GM18511 (cell line): ENCODE data around the gene MMP23B.
"Not testable (repeated sequence)": the region's sequence is repeated elsewhere in the genome, so short reads cannot be mapped to it uniquely, and the experiment has no call there.

ENCODE experiments used
- ATAC-seq: cut with Tn5 transposase; IDR thresholded peaks from one replicate; pipeline ENCODE4 v1.9.1; 2021; ENCODE audit warnings: mild to moderate bottlenecking, moderate library complexity; ENCODE audit not compliant: unreplicated experiment

The MMP23B gene

DNA sequence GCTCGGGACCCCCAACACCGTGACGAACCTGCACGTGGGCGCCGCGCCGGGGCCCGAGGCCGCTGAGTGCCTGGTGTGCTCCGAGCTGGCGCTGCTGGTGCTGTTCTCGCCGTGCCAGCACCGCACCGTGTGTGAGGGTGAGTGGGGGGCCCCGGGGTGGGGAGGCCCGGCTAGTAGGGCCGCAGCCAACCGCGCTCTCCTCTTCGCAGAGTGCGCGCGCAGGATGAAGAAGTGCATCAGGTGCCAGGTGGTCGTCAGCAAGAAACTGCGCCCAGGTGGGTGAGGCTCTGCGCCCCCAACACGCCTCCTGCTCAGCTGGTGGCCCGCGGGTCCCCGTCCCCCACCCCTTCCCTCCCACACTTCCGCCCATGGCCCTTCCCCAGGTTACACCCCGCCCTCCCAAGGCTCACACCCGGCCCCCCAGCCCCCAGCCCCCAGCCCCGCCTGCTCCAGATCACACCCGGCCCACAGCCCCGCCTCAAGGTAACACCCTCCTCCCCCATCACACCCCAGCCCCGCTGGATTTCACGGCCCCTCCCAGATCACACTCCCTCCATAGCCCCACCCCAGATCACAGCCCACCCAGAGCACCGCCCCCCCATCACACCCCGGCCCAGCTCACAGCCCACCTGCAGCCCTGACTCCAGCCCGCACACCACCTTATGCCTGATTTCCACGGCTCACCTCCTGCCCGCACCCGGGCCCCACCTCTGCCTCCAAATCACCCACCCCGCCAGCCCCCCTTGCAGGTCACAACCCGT, 2.4 kb upstream of the MMP23B start:
- ATAC-seq: no peak

GRCh38 chr1:1630191-1630964, 1.6 kb upstream of the MMP23B start:
- ATAC-seq: peak; percentile 66

GRCh38 chr1:1630965-1631781, 800 bp upstream of the MMP23B start:
- ATAC-seq: no peak

GRCh38 chr1:1633409-1633808, 1.4 kb downstream of the MMP23B start:
- ATAC-seq: not testable (repeated sequence)

DNA sequence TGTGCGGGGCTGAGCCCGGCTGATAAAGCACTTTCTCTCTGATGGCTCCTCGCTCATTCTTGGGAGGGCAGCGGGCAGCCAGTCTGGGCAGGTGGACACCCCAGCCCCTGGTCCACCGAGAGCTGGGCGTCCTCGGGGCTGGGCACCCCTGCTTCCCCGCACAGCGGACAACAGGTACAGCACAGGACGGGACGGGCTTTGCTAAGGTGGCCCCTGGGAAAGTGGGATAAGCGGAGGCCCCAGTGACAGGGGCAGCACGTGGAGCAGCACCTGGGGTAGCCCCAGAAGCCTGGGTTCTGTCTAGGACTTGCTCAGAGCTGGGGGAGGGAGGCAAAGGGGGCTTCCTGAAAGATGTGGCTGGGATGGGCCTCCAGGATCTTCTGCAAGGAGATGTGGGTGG, 2.6 kb downstream of the MMP23B start:
- not testable (repeated sequence) for ATAC-seq

- ATAC-seq: not testable (repeated sequence)
Measured at GRCh38 chr1:1636621-1637478, 4.9 kb downstream of the MMP23B start.

- ATAC-seq: not testable (repeated sequence)
Measured at GRCh38 chr1:1637479-1637875, 5.5 kb downstream of the MMP23B start.

GRCh38 chr1:1638528-1638927, 6.6 kb downstream of the MMP23B start:
- not testable (repeated sequence) for ATAC-seq

GRCh38 chr1:1639368-1639767, 7.4 kb downstream of the MMP23B start:
- not testable (repeated sequence) for ATAC-seq

DNA sequence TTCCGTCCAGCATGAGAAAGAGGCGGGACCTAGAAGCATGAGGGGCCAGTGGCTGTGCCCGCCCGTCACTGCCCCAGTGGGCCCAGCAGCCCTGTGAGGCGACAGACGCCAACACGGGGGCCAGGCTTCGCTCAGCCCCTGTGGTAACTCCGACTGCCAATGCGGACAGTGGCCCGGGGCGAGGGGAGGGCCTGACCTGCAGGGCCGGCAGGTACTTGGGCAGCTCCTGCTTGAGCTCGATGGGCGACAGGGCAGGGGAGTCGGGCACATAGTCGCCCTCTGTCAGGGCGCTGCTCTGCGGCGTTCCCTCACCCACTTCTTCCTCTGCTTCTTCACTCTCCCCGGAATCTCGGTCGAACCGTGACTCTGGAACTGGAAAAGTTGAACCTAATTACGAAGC, 8.1 kb downstream of the MMP23B start:
- ATAC-seq: not testable (repeated sequence)

- not testable (repeated sequence) for ATAC-seq
Measured at GRCh38 chr1:1640711-1641461, 8.9 kb downstream of the MMP23B start.

DNA sequence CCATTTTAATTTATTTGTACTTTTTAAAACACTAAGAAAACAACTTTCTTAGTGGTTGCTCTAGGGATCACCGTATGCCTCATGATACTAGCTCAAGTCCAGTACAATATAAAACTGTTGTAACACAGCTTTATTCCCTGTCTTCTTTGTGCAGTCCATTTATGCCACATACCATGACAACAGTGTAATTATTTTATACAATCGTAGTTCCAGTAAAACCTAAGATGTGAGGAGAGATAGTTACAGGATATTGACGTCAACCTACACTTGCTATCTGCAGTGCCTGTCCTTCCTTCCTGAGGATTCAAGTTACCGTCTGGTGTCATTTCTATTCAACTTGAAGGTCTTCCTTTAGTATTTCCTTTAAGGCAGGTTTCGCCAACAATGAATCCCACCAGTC, 14.4 kb downstream of the MMP23B start:
- not testable (repeated sequence) for ATAC-seq

DNA sequence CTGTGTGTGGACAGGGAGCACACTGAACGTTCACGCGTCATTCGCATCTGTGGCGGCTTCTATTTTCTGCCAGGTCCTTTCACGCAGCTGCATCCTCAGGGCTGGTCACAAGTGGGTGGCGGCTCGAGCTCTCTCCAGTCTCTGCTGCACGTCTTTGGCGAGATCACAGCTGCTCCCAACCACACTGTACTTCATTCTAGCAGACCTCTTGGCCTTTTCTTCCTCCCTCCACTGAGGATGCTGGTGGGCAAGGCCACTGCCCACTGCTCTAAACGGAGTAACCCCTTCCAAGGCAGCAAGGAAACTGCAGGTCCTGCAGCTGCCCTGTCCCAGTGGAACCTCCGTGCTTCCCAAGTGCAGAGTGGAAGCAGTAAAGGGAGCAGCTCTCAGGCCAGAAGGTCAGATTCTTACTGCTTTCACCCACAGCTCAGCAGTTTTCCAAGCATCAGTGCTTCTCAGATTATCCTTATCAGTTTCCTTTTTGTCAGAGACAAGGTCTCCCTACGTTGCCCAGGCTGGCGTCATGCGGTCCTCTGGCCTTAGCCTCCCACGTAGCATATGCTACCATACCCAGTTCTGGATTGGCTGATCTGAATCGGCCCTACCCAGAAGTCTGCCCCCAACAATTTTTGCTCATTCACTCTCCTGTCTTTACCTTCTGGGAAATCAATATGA, 15.7 kb downstream of the MMP23B start:
- not testable (repeated sequence) for ATAC-seq

GRCh38 chr1:1648265-1648664, 16.3 kb downstream of the MMP23B start:
- not testable (repeated sequence) for ATAC-seq

DNA sequence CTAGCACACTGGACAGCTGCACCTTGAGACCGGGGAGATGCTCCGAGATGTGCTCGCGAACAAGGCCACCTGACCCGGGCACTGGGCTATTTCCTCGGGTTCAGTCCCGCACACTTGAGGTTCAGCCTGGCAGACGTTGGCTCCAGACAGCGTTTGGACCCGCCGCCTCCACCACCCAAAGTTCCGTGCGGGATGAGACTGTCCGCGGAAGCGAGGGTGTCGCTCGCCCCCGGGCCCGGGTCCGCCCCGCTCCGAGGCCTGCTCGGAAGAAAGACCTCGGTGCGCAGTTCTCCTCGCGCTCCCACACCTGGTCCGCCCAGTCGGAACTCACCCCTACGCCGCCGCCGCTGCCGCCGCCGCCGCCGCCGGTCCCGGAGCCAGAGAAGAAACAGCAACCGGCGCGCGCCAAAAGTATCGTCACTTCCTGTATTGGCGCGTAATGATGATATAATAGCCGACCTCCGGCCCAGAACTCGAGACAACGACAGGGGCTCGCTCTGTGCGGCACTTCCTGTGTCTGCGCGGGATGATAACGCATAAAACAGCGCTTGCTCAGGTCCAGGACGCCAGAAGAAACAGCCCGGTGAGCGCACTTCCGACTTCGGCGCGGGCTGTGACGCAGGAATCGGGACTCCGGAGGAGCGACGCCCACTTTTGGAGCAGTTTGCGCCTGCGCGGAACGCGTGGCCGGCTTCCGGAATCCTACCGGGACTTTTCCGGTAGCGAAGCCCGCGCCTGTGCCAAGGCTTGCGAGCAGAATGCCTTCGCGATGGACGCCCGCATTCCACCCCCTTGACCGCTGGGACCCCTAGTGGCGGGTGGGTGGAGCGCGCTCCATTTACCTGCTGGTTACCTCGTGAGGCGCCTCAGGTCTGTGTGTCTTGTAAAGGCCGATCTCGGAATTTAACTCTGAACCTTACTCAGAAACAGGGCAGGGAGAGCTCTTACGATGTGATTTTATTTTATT, 26.9 kb downstream of the MMP23B start, which contains the start of gene CDK11B:
Gene CDK11B (minus strand): TSS at position 422 of the 967 bp plus-strand sequence. CDS start 1,519 bp downstream, outside the sequence.
- peak; percentile 91 for ATAC-seq

DNA sequence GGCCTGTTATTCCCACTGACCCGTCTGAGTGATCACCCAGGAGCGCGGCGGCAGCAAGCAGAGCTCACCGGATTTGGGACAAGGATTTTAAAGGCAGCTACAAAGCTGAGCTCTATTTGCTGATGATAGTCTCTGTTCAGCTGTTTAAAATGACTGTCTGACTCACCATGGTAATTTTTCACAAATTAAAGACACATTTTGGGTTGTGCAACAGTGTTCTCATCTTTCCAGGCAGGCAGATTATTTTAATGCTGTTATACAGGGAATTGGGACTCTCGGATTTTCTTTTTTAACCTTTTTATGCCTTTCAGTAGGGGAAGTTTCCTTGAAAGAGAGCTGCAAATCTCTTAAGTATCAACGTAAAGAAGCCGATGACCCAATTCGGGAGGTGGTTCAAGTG, 30.4 kb downstream of the MMP23B start:
- not testable (repeated sequence) for ATAC-seq

GRCh38 chr1:1662830-1663560, 31.0 kb downstream of the MMP23B start:
- not testable (repeated sequence) for ATAC-seq
